Osteocyte (in vitro differentiated cells): ENCODE data around the gene PTPRJ. TPM values are rescaled to one million over a fixed set of nuclear protein-coding genes. Genes with fewer than 3 reads are reported as not detected.

Experiments
- DNase-seq: peaks from one replicate; pipeline ENCODE4 v3.0.0; 2021; ENCODE audit warnings: mixed read lengths; ENCODE audit not compliant: unreplicated experiment; ENCODE audit errors: extremely low spot score
- H3K27ac Mint-ChIP-seq: one replicate; pipeline ENCODE4 v1.8.0; 2021; ENCODE audit warnings: mild to moderate bottlenecking, mixed read lengths; ENCODE audit not compliant: unreplicated experiment
- H3K27me3 Mint-ChIP-seq: one replicate; pipeline ENCODE4 v1.8.0; 2021; ENCODE audit warnings: mixed read lengths; ENCODE audit not compliant: unreplicated experiment
- H3K36me3 Mint-ChIP-seq: one replicate; pipeline ENCODE4 v1.8.0; 2021; ENCODE audit warnings: mixed read lengths; ENCODE audit not compliant: unreplicated experiment
- H3K4me1 Mint-ChIP-seq: one replicate; pipeline ENCODE4 v1.8.0; 2021; ENCODE audit warnings: mixed read lengths; ENCODE audit not compliant: unreplicated experiment
- H3K4me3 Mint-ChIP-seq: one replicate; pipeline ENCODE4 v1.8.0; 2021; ENCODE audit warnings: mild to moderate bottlenecking, moderate library complexity, mixed read lengths; ENCODE audit not compliant: unreplicated experiment
- H3K9me3 Mint-ChIP-seq: one replicate; pipeline ENCODE4 v1.8.0; 2021; ENCODE audit warnings: mixed read lengths; ENCODE audit not compliant: unreplicated experiment
- CTCF ChIP-seq: fragments of 200-600 bp; sonication (generic); IDR thresholded peaks from 2 replicates; pipeline ENCODE4 v1.5.0; 2021; ENCODE audit warnings: antibody characterized with exemption, mild to moderate bottlenecking, moderate library complexity
- total RNA-seq: library from RNA; stranded (reverse); gene quantifications from 2 replicates; pipeline ENCODE4 v1.2.1, GENCODE V29; 2021

Gene PTPRJ
- total RNA-seq, 1 donor from 2014 or later = 16.6 TPM

DNA sequence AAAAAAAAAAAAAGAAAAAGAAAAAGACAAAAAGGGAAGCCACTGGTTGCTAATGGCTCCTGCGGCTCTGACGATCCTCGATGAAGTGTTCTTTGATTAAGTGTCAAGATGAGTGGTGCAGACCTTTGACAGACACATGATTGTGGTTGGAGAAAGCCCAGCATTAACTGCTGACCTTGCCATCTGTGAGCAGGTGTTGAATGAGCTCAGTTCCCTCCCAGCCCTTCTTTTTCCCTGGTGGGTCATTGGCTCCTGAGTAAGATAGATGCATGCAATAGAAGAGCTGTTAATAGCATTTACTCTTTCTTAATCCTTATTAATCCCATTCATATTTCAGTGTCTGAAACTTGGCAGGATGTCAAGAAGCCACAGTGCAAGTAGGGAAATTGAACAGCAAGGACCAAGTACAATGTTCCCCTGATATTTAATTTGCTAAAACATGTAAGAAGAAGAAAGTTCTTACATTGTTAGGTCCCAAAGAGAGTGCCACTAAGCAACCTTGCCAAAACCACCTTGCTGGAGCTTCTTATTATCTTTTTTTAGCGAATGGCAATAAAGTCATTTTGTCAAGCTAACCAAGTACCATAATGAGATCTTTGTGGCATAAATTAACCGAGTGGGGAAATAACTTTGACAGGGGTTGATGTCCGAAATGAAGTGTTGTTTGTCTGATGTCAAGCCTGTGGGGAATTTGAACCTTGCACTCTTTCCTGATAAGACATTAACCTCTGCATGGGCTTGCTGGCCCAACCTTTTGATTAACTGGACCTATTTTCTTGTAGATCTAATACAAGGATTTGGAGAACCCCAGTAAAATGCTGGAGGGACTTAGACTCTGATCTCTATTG lies 113.7 kb downstream of the PTPRJ start:
- H3K4me3 Mint-ChIP-seq = no peak overlapping the region
- H3K4me1 Mint-ChIP-seq = peaks cover 21% of the 10 kb centered on the region
- H3K27me3 Mint-ChIP-seq = no peaks in the 10 kb centered on the region
- peak; percentile 21 for DNase-seq
- TF ChIP-seq CTCF = no peak
- H3K9me3 Mint-ChIP-seq = no peaks in the 10 kb centered on the region
- H3K36me3 Mint-ChIP-seq = no peaks in the 10 kb centered on the region
- H3K27ac Mint-ChIP-seq = no peak overlapping the region

DNA sequence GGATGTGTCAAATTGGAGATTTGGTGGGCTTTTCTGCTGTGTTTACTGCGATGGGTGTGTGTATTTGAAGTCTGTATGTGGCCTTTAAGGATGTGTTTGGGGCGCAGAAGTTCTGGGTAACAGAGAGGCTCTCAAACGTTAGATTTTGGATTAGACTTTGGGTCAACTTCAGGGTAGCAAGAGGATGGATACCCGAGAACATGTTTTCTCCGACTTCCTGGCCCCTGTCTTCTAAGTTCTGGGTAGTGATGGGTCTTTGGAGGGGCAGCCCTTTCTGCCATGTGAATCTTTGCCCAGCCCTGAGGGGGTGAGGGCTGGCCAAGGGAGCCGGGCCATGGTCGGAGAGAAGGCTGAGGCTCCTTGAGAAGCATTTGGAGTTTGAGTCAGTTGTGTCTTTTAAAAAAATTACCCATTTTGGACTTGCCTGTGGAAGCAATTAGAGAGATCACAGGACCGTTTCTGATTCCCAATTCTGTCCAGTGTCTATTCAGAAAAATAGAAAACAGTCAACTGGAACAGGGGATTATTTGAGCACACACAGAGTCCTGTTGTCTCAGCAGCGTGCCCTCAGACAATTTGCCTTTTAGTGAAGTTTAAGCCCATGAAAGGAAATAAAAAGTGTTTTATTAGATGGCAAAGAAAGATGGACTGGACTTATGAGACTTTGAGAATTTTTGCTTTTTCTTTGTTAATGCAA lies 114.4 kb downstream of the PTPRJ start:
- Mint-ChIP-seq H3K36me3 (no peaks in the 10 kb centered on the region), H3K4me3 (no peak overlapping the region), H3K27me3 (no peaks in the 10 kb centered on the region), H3K27ac (no peak overlapping the region), H3K4me1 (peaks cover 18% of the 10 kb centered on the region), H3K9me3 (no peaks in the 10 kb centered on the region)
- TF ChIP-seq CTCF = no peak
- peak; percentile 40 for DNase-seq

GRCh38 chr11:48095779-48096470 lies 115.6 kb downstream of the PTPRJ start:
- peak; percentile 46 for DNase-seq
- no peak overlapping the region for H3K27ac Mint-ChIP-seq
- no peaks in the 10 kb centered on the region for H3K36me3 Mint-ChIP-seq
- peaks cover 16% of the 10 kb centered on the region for H3K4me1 Mint-ChIP-seq
- H3K4me3 Mint-ChIP-seq = no peak overlapping the region
- no peak for TF ChIP-seq CTCF
- no peaks in the 10 kb centered on the region for H3K27me3 Mint-ChIP-seq
- no peaks in the 10 kb centered on the region for H3K9me3 Mint-ChIP-seq

GRCh38 chr11:48096588-48097525 lies 116.5 kb downstream of the PTPRJ start:
- H3K27ac Mint-ChIP-seq = no peak overlapping the region
- H3K27me3 Mint-ChIP-seq = no peaks in the 10 kb centered on the region
- H3K36me3 Mint-ChIP-seq = no peaks in the 10 kb centered on the region
- peaks cover 19% of the 10 kb centered on the region for H3K4me1 Mint-ChIP-seq
- no peak overlapping the region for H3K4me3 Mint-ChIP-seq
- H3K9me3 Mint-ChIP-seq = no peaks in the 10 kb centered on the region
- TF ChIP-seq CTCF = no peak
- peak; percentile 62 for DNase-seq
